ENCODE measurements around the gene CCND1. TPM values are rescaled to one million over a fixed set of nuclear protein-coding genes. Genes with fewer than 3 reads are reported as not detected.

Gene CCND1
- total RNA-seq, 1 experiment from 2014 or later = 331 TPM

DNA sequence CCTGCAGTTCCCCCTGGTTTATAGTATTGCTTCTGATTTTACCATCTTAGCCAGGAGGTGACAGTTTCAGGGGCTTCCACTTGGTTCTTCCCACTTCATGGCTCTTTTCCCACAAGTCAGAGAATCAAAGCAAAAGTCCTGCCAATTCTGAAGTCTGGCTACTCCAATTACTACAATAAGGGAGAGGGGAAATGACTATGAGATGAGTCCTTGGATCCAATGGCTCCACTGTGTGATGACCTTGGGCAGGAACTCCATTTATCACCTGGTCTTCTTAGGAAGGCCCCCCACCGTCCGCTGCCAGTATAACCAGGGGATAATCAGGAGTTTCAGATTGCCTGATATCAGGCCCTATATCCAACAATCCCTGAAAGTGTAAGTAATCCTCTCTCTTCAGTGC lies 31.6 kb upstream of the CCND1 start:
- Histone ChIP-seq H3K27me3 (replicated peaks; ENCODE audit: control insufficient read depth, insufficient read depth, low read length) (no peaks in the 10 kb centered on the region), H3K4me1 (peaks cover 19% of the 10 kb centered on the region), H3K36me3 (ENCODE audit: control insufficient read depth, insufficient read depth, low read length) (no peaks in the 10 kb centered on the region), H3K9me3 (no peaks in the 10 kb centered on the region), H3K4me3 (ENCODE audit: low read depth, low read length) (no peak overlapping the region)
- DNase-seq = no peak
- H3K4me3 Mint-ChIP-seq (ENCODE audit: unreplicated experiment) = no peak overlapping the region
- H3K27me3 Mint-ChIP-seq (ENCODE audit: insufficient read depth, unreplicated experiment) = no peaks in the 10 kb centered on the region
- no peaks in the 10 kb centered on the region for H3K9me3 Mint-ChIP-seq (ENCODE audit: unreplicated experiment)
- intact Hi-C loops (cut with micrococcal nuclease; ENCODE audit: unreplicated experiment) = no loop called here
- H3K4me1 Mint-ChIP-seq (ENCODE audit: low read depth, unreplicated experiment) = peaks cover 17% of the 10 kb centered on the region
- TF ChIP-seq, protein P1, sequence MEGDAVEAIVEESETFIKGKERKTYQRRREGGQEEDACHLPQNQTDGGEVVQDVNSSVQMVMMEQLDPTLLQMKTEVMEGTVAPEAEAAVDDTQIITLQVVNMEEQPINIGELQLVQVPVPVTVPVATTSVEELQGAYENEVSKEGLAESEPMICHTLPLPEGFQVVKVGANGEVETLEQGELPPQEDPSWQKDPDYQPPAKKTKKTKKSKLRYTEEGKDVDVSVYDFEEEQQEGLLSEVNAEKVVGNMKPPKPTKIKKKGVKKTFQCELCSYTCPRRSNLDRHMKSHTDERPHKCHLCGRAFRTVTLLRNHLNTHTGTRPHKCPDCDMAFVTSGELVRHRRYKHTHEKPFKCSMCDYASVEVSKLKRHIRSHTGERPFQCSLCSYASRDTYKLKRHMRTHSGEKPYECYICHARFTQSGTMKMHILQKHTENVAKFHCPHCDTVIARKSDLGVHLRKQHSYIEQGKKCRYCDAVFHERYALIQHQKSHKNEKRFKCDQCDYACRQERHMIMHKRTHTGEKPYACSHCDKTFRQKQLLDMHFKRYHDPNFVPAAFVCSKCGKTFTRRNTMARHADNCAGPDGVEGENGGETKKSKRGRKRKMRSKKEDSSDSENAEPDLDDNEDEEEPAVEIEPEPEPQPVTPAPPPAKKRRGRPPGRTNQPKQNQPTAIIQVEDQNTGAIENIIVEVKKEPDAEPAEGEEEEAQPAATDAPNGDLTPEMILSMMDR (IDR thresholded peaks at IDR 0.05; ENCODE audit: insufficient read depth in 1 of 2, low read depth in 1 of 2, low read length in 1 of 2, severe bottlenecking in 1 of 2, unreplicated experiment in 1 of 2) = no peak
- ChIA-PET POLR2A (no interaction called here), CTCF (no interaction called here)
- no peaks in the 10 kb centered on the region for H3K36me3 Mint-ChIP-seq (ENCODE audit: insufficient read depth, unreplicated experiment)
- H3K27ac Mint-ChIP-seq (ENCODE audit: unreplicated experiment) = no peak overlapping the region
- no TSS peak for BruUV-seq (replicated peaks)

DNA sequence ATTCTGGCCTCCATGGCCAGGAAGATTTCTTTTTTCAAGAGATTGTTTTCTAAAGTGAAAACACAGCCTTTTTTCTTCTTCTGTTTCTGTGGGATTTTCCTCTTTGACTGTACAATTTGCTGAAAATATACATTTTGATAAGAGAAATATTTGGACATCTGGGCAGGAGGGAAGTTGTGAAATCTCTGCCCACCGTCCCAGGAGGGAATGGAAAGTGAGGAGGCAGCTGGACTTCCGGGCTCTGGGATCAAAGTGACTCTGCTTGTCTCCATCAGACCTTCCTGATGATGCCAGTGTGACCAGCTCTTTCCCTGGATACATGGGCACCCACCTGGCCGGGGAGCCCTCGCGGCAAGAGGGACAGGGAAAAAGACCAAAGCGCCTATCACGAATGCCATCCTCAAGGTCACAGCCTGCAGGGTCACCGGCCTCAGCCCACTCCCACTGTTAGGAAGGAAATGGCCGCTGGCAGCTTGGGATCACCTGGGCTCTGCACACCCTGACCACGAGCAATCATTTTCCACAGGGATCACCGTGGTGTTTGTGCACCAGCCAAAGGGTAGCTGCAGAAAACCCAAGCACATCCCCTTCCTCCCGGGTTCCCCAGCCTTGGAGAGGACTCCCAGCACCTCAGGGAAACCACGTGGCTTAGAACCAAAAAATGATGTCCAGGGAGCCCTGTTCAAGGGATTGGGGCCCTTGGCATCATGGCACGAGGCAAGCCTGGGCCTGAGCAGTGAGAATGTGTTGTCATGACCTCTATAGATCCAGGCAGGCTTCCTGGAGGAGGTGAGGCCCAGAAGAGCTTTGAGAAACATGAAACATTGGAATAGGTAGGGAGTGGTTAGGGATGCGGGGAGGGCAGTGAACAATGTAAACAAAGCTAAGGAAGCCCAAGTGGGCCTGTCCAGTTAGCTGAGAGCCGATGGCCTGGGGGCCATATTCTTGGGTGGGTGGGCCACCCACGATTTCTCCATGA lies 29.1 kb upstream of the CCND1 start:
- H3K4me1 ChIP-seq = peaks cover 37% of the 10 kb centered on the region

DNA sequence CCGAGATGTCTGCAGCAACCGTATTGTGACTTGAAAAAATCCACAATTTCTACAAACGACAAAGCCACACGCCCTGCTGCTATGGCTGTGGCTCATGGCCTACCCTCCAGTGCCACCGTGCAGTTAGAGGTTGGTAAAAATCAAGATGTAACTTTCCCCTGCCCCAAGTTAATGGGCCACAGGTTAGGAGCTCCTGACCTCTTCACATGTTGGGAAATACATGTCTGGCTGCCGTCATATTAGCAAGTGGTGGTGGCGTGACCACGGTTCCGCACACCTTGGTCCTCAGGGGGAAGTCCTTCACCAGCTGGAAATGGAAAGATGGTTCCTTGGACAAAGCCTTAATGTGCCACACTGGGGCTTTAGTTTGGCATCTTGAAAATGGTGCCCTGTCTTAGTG lies 27.4 kb upstream of the CCND1 start:
- CTCF ChIA-PET = no interaction called here
- no peaks in the 10 kb centered on the region for H3K36me3 ChIP-seq (ENCODE audit: control insufficient read depth, insufficient read depth, low read length)

More for the DNA sequence above, 29.1 kb upstream of the CCND1 start:
- TF ChIP-seq, protein P1 (IDR thresholded peaks at IDR 0.05; ENCODE audit: insufficient read depth in 1 of 2, low read depth in 1 of 2, low read length in 1 of 2, severe bottlenecking in 1 of 2, unreplicated experiment in 1 of 2) = no peak
- Mint-ChIP-seq H3K36me3 (ENCODE audit: insufficient read depth, unreplicated experiment) (no peaks in the 10 kb centered on the region), H3K9me3 (ENCODE audit: unreplicated experiment) (no peaks in the 10 kb centered on the region), H3K27ac (ENCODE audit: unreplicated experiment) (no peak overlapping the region), H3K4me1 (ENCODE audit: low read depth, unreplicated experiment) (peaks cover 17% of the 10 kb centered on the region), H3K27me3 (ENCODE audit: insufficient read depth, unreplicated experiment) (no peaks in the 10 kb centered on the region), H3K4me3 (ENCODE audit: unreplicated experiment) (no peak overlapping the region)
- intact Hi-C loops (cut with micrococcal nuclease; ENCODE audit: unreplicated experiment) = no loop called here
- H3K9me3 ChIP-seq = 0 out of 2 replicates have a peak, but pooled peaks cover under 1% of the 10 kb centered on the region
- ChIA-PET CTCF (no interaction called here), POLR2A (no interaction called here)
- BruUV-seq (replicated peaks) = no TSS peak
- H3K4me3 ChIP-seq (ENCODE audit: low read depth, low read length) = no peak overlapping the region
- H3K27me3 ChIP-seq (replicated peaks; ENCODE audit: control insufficient read depth, insufficient read depth, low read length) = no peaks in the 10 kb centered on the region
- no peaks in the 10 kb centered on the region for H3K36me3 ChIP-seq (ENCODE audit: control insufficient read depth, insufficient read depth, low read length)
- DNase-seq = no peak

More for the DNA sequence above, 27.4 kb upstream of the CCND1 start:
- no peak overlapping the region for H3K4me3 ChIP-seq (ENCODE audit: low read depth, low read length)
- intact Hi-C loops (cut with micrococcal nuclease; ENCODE audit: unreplicated experiment) = no loop called here
- no TSS peak for BruUV-seq (replicated peaks)
- H3K9me3 ChIP-seq = 0 out of 2 replicates have a peak, but pooled peaks cover 3% of the 10 kb centered on the region
- Mint-ChIP-seq H3K9me3 (ENCODE audit: unreplicated experiment) (no peaks in the 10 kb centered on the region), H3K4me1 (ENCODE audit: low read depth, unreplicated experiment) (peaks cover 17% of the 10 kb centered on the region), H3K36me3 (ENCODE audit: insufficient read depth, unreplicated experiment) (no peaks in the 10 kb centered on the region), H3K27me3 (ENCODE audit: insufficient read depth, unreplicated experiment) (no peaks in the 10 kb centered on the region), H3K4me3 (ENCODE audit: unreplicated experiment) (no peak overlapping the region), H3K27ac (ENCODE audit: unreplicated experiment) (no peak overlapping the region)
- TF ChIP-seq, protein P1 (IDR thresholded peaks at IDR 0.05; ENCODE audit: insufficient read depth in 1 of 2, low read depth in 1 of 2, low read length in 1 of 2, severe bottlenecking in 1 of 2, unreplicated experiment in 1 of 2) = no peak
- H3K4me1 ChIP-seq = peaks cover 37% of the 10 kb centered on the region
- no peaks in the 10 kb centered on the region for H3K27me3 ChIP-seq (replicated peaks; ENCODE audit: control insufficient read depth, insufficient read depth, low read length)
- POLR2A ChIA-PET = no interaction called here
- no peak for DNase-seq
